Transverse colon (tissue), 4 donors: Measurements from ENCODE around the gene KANK4. TPM values are rescaled to one million over a fixed set of nuclear protein-coding genes. Genes with fewer than 3 reads are reported as not detected.
A peak's percentile ranks its signal among the peaks of the same experiment; 100 is the strongest.

Experiments
- DNase-seq: peaks from one replicate; pipeline ENCODE4 v3.0.0-alpha.2; 2019
- H3K27ac ChIP-seq, 4 donors: fragments of 200-600 bp; sonication (generic); 2 replicates each; pipeline ENCODE4 v1.5.1; 2016 to 2018; ENCODE audit warnings: inconsistent platforms in 4 of 4
- H3K27me3 ChIP-seq: fragments of 200-600 bp; sonication (generic); 2 replicates; pipeline ENCODE4 v1.5.1; 2017; ENCODE audit warnings: inconsistent platforms
- H3K36me3 ChIP-seq, 4 donors: fragments of 200-600 bp; sonication (generic); 2 replicates each; pipeline ENCODE4 v1.5.1; 2017 to 2019; ENCODE audit warnings: inconsistent platforms in 4 of 4
- H3K4me1 ChIP-seq, 4 donors: fragments of 200-600 bp; sonication (generic); 2 replicates each; pipeline ENCODE4 v1.5.1; 2017 to 2020; ENCODE audit warnings: inconsistent platforms in 4 of 4
- H3K4me3 ChIP-seq, 4 donors: fragments of 200-600 bp; sonication (generic); 1 replicate in 1 of 4; 2 replicates in 3 of 4; pipeline versions ENCODE4 v1.5.1 to v1.6.1; 2017 to 2019; ENCODE audit warnings: inconsistent platforms in 4 of 4
- H3K9me3 ChIP-seq, 2 donors: fragments of 200-600 bp; sonication (generic); 2 replicates each; pipeline ENCODE4 v1.5.1; 2017 to 2019; ENCODE audit warnings: inconsistent platforms in 2 of 2
- CTCF ChIP-seq, 5 experiments: fragments of 200-600 bp in 3 of 5; fragments of 450-650 bp in 2 of 5; sonication (generic) in 3 of 5; IDR thresholded peaks; 1 replicate in 2 of 5; 2 replicates in 3 of 5; pipeline ENCODE4 v1.5.1; 2016 to 2017; ENCODE audit warnings: antibody characterized with exemption in 5 of 5, inconsistent platforms in 3 of 5, mild to moderate bottlenecking in 2 of 5, moderate library complexity in 1 of 5
- EP300 ChIP-seq: sonication (generic); formaldehyde crosslinking; IDR thresholded peaks from one replicate; pipeline ENCODE4 v1.6.1; 2017; ENCODE audit warnings: antibody characterized with exemption, low read depth
- POLR2A ChIP-seq: fragments of 450-650 bp; IDR thresholded peaks from one replicate; pipeline ENCODE4 v1.6.1; 2016; ENCODE audit warnings: antibody characterized with exemption, mild to moderate bottlenecking, moderate library complexity
- POLR2AphosphoS5 ChIP-seq, 3 donors: sonication (generic); formaldehyde crosslinking; IDR thresholded peaks; one replicate each; pipeline ENCODE4 v1.6.1; 2016; ENCODE audit warnings: antibody characterized with exemption in 3 of 3
- WGBS, 2 donors: methylation state at CpG; one replicate each; pipeline ENCODE4 v1.1.5; 2018; ENCODE audit warnings: low coverage in 1 of 2; 5-methylcytosine and 5-hydroxymethylcytosine counted together
- in situ Hi-C, 4 donors: fragments of 200-750 bp; cut with MboI; loops; one replicate each; pipeline versions ENCODE4 v1.15.0 to v1.15.1; 2017; ENCODE audit warnings: low sequenced_read_pairs in 3 of 4, low pct_ligation_motif_present in 1 of 4, low pct_unique_long_range_greater_than_20kb in 1 of 4
- intact Hi-C: fragments of 100-400 bp; cut with DNase I; formaldehyde crosslinking; loops from one replicate; pipeline ENCODE4 v1.15.1; 2023; ENCODE audit warnings: low total_unique reads
- total RNA-seq, 4 donors: library from RNA; depleted of rRNA; stranded (reverse); fragments of >200 nt; gene quantifications; one replicate each; pipeline ENCODE4 v1.1.0, GENCODE V29; 2016

KANK4 gene
- total RNA-seq, 4 donors from 2014 or later = 1.2 to 1.3 TPM; not detected in 2

DNA sequence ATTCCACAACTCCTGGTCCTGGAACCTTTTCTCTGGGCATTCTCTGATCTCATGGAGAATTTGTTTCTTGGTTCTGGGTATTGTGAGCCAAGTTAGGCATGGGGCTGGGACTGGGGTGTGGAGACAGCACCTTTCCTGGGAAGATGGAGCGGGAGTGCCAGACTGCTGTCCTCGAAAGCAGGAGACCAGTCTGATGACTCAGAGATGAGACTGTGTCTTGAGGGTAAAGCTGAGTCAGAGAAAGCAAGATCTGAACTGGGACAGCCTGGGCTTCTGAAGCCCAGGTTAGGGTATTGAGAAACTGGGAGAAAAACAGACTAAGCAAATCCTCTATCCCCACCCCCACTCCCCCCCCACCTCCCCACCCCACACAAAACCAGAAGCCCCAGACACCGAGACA lies 2.2 kb upstream of the KANK4 start:
- no peak for DNase-seq

DNA sequence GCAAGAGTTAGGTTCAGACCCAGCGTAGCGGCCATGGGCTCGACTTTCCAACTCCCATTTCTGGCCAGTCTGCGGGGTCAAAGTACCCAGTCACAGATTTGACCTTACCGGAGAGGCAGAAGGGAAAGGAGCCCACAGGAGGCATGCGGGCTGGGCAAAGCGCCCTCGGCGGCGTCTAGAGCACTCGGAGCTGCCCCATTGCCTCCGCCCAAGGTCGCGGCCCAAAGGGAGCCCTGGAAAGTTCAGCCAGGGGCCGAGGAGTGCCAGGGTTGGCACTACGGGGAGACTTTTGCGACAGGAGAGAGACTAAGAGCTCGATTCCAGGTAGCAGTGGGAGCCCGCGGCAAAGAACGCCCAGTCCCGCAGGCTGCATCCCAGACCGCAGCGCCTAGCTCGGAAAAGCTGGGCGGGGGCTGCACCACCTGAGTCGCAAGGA lies 896 bp downstream of the KANK4 start:
- Histone ChIP-seq H3K4me3 (peak overlapping the region in 3 of 4 donors; percentile 29 to 50 (median 47)), H3K27ac (no peak overlapping the region), H3K36me3 (no peaks in the 10 kb centered on the region), H3K9me3 (no peaks in the 10 kb centered on the region), H3K27me3 (peaks cover 30% of the 10 kb centered on the region), H3K4me1 (peaks cover 0 to 8% (median 3%) of the 10 kb centered on the region in 4 donors)
- DNase-seq = no peak
- in situ Hi-C loops (no loop called here), intact Hi-C loops (no loop called here)
- WGBS, 2 donors = 25% methylated on average over 22 of the region's 27 CpGs; no CpG with 5 or more reads in 1 of the 2 donors
- TF ChIP-seq POLR2A = no peak

More for the DNA sequence above, 2.2 kb upstream of the KANK4 start:
- Histone ChIP-seq H3K9me3 (no peaks in the 10 kb centered on the region), H3K4me3 (no peak overlapping the region), H3K27ac (no peak overlapping the region), H3K4me1 (peaks cover 0 to 8% (median 3%) of the 10 kb centered on the region in 4 donors), H3K27me3 (peaks cover 30% of the 10 kb centered on the region), H3K36me3 (no peaks in the 10 kb centered on the region)
- in situ Hi-C loops (no loop called here), intact Hi-C loops (no loop called here)
- 82% methylated on average over 3 of the region's 3 CpGs; no CpG with 5 or more reads in 1 of the 2 donors for whole genome bisulfite sequencing, 2 donors
- TF ChIP-seq CTCF (IDR thresholded peaks at IDR 0.05) = no peak
- TF ChIP-seq POLR2AphosphoS5 (IDR thresholded peaks at IDR 0.05) = no peak
- TF ChIP-seq POLR2A = no peak
- TF ChIP-seq EP300 = no peak

- Histone ChIP-seq H3K27me3 (peaks cover 30% of the 10 kb centered on the region), H3K36me3 (no peaks in the 10 kb centered on the region), H3K27ac (no peak overlapping the region), H3K4me1 (peaks cover 0 to 8% (median 3%) of the 10 kb centered on the region in 4 donors), H3K4me3 (no peak overlapping the region), H3K9me3 (no peaks in the 10 kb centered on the region)
- DNase-seq = no peak
- TF ChIP-seq EP300 = no peak
- no peak for TF ChIP-seq POLR2A
- no peak for TF ChIP-seq CTCF (IDR thresholded peaks at IDR 0.05)
- TF ChIP-seq POLR2AphosphoS5 (IDR thresholded peaks at IDR 0.05) = no peak
- WGBS, 2 donors = 87 to 93% methylated on average over 3 to 9 of the region's 9 CpGs
- in situ Hi-C loops = no loop called here
- intact Hi-C loops = no loop called here
Observed at GRCh38 chr1:62317021-62317768, 2.0 kb downstream of the KANK4 start.

DNA sequence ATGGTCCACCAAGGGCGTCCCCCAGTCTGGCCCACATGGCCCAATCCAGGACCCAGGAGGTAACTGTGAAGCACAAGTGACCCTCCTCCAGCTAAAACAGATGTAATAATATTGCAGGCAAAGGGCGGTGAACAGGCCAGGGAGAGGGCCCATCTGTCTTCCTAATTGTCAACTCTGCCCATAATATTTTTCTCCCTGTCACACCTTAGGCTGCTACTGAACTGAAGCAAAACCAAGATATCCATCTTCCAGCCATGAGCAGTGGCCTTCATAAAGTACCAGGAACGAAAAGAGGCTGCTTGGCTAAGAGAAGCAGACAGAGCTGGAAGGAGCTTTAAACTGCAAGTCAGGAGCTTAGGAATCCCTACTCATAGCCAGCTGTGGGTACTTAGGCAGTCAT lies 3.1 kb downstream of the KANK4 start:
- H3K27ac ChIP-seq = no peak overlapping the region
- 73% methylated on average over 3 of the region's 3 CpGs; no CpG with 5 or more reads in 1 of the 2 donors for WGBS, 2 donors

DNA sequence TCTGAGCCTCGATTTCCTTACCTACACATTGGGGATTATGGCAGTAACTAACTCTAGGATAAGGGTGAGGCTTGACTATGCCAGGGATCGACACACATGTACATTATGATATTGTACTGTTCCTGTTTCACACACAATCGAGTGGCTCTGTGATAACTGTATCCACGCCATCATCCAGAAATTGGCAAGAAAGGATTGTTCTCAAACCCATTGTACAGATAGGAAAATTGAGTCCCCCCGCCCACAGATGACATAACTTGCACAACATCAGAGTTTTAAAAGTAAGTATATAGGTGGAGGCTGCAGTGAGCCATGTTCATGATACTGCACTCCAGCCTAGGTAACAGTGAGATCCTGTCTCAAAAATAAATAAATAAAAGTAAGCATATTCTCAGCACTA lies 3.8 kb downstream of the KANK4 start:
- H3K4me1 ChIP-seq = peaks cover 0 to 8% (median 3%) of the 10 kb centered on the region in 4 donors
- intact Hi-C loops (no loop called here), in situ Hi-C loops (no loop called here)
- no peak overlapping the region for H3K4me3 ChIP-seq
- H3K27ac ChIP-seq = no peak overlapping the region
- TF ChIP-seq CTCF (IDR thresholded peaks at IDR 0.05) (no peak), POLR2AphosphoS5 (IDR thresholded peaks at IDR 0.05) (no peak), EP300 (no peak), POLR2A (no peak)
- peaks cover 27% of the 10 kb centered on the region for H3K27me3 ChIP-seq
- no peaks in the 10 kb centered on the region for H3K36me3 ChIP-seq
- no peak for DNase-seq
- WGBS, 2 donors = 77 to 87% methylated on average over 4 to 5 of the region's 5 CpGs
- H3K9me3 ChIP-seq = no peaks in the 10 kb centered on the region

More for the DNA sequence above, 3.1 kb downstream of the KANK4 start:
- in situ Hi-C loops = no loop called here
- Histone ChIP-seq H3K4me3 (no peak overlapping the region), H3K27me3 (peaks cover 30% of the 10 kb centered on the region), H3K4me1 (peaks cover 0 to 8% (median 3%) of the 10 kb centered on the region in 4 donors), H3K36me3 (no peaks in the 10 kb centered on the region), H3K9me3 (no peaks in the 10 kb centered on the region)
- intact Hi-C loops = no loop called here
- TF ChIP-seq EP300 = no peak
- no peak for TF ChIP-seq POLR2AphosphoS5 (IDR thresholded peaks at IDR 0.05)
- no peak for DNase-seq
